ENCODE results near the gene CASP8AP2. TPM values are rescaled to one million over a fixed set of nuclear protein-coding genes. Genes with fewer than 3 reads are reported as not detected.

Gene CASP8AP2
- total and polyA plus RNA-seq, 2 experiments from 2014 or later = 8.9 to 21.6 TPM

DNA sequence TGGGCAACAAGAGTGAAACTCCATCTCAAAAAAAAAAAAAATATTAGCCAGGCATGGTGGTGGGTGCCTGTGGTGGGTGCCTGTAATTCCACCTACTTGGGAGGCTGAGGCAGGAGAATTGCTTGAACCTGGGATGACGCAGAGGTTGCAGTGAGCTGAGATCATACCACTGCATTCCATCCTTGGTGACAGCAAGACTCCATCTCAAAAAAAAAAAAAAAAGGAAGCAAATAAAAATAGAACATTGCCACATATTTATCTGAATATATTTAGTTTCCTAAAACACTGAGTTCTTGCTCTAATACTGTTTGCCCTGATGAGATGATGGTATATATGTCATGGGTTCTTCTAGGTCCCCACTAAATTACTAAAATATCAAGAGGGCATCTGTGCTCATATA is 28.4 kb downstream of the CASP8AP2 start:
- no peaks in the 10 kb centered on the region for H3K9me3 ChIP-seq (ENCODE audit: low read depth)
- no peak overlapping the region for H3K4me3 ChIP-seq
- peaks cover 56% of the 10 kb centered on the region for H3K36me3 ChIP-seq
- DNase-seq (ENCODE audit: low read depth in 1 of 2, low spot score in 1 of 2) = no peak
- no peak overlapping the region for H3K27ac ChIP-seq
- H3K4me1 ChIP-seq (ENCODE audit: low read depth) = no peaks in the 10 kb centered on the region
- TF ChIP-seq, protein P1, sequence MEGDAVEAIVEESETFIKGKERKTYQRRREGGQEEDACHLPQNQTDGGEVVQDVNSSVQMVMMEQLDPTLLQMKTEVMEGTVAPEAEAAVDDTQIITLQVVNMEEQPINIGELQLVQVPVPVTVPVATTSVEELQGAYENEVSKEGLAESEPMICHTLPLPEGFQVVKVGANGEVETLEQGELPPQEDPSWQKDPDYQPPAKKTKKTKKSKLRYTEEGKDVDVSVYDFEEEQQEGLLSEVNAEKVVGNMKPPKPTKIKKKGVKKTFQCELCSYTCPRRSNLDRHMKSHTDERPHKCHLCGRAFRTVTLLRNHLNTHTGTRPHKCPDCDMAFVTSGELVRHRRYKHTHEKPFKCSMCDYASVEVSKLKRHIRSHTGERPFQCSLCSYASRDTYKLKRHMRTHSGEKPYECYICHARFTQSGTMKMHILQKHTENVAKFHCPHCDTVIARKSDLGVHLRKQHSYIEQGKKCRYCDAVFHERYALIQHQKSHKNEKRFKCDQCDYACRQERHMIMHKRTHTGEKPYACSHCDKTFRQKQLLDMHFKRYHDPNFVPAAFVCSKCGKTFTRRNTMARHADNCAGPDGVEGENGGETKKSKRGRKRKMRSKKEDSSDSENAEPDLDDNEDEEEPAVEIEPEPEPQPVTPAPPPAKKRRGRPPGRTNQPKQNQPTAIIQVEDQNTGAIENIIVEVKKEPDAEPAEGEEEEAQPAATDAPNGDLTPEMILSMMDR (IDR thresholded peaks at IDR 0.05; ENCODE audit: low read depth, low read length) = no peak
- H3K27me3 ChIP-seq = no peaks in the 10 kb centered on the region

DNA sequence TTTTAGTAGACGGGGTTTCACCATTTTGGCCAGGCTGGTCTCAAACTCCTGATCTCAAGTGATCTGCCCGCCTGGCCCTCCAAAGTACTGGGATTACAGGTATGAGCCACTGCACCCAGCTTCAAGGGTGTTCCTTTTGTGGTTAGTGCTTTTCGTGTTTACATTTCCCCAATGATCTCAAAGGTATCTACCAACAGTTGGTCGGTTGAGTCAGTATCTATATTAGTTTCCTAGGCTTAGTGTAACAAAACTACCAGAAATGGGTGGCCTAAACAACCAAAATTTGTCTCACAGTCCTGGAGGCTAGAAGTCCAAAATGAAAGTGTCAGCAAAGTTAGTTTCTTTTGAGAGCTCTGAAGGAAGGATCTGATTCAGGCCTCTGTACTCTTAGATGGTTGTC is 30.1 kb downstream of the CASP8AP2 start:
- no peaks in the 10 kb centered on the region for H3K9me3 ChIP-seq (ENCODE audit: low read depth)
- H3K4me1 ChIP-seq (ENCODE audit: low read depth) = no peaks in the 10 kb centered on the region
- TF ChIP-seq, protein P1 (IDR thresholded peaks at IDR 0.05; ENCODE audit: low read depth, low read length) = no peak
- H3K4me3 ChIP-seq = no peak overlapping the region
- no peak for DNase-seq (ENCODE audit: low read depth in 1 of 2, low spot score in 1 of 2)
- no peak overlapping the region for H3K27ac ChIP-seq
- H3K36me3 ChIP-seq = peaks cover 57% of the 10 kb centered on the region
- H3K27me3 ChIP-seq = no peaks in the 10 kb centered on the region

DNA sequence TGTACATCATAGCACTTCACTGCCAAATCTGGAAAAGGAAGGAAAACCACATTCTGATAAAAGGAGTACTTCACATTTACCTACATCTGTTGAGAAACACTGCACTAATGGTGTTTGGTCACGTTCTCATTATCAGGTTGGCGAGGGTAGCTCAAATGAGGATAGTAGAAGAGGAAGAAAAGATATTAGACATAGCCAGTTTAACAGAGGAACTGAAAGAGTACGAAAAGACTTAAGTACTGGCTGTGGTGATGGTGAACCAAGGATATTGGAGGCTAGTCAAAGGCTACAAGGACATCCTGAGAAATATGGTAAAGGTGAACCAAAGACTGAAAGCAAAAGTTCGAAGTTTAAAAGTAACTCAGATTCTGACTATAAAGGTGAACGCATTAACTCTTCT is 32.6 kb downstream of the CASP8AP2 start:
- no peaks in the 10 kb centered on the region for H3K9me3 ChIP-seq (ENCODE audit: low read depth)
- H3K36me3 ChIP-seq = peaks cover 57% of the 10 kb centered on the region
- no peak overlapping the region for H3K27ac ChIP-seq
- H3K4me3 ChIP-seq = no peak overlapping the region
- TF ChIP-seq, protein P1 (IDR thresholded peaks at IDR 0.05; ENCODE audit: low read depth, low read length) = no peak
- DNase-seq (ENCODE audit: low read depth in 1 of 2, low spot score in 1 of 2) = no peak
- H3K4me1 ChIP-seq (ENCODE audit: low read depth) = no peaks in the 10 kb centered on the region
- no peaks in the 10 kb centered on the region for H3K27me3 ChIP-seq

DNA sequence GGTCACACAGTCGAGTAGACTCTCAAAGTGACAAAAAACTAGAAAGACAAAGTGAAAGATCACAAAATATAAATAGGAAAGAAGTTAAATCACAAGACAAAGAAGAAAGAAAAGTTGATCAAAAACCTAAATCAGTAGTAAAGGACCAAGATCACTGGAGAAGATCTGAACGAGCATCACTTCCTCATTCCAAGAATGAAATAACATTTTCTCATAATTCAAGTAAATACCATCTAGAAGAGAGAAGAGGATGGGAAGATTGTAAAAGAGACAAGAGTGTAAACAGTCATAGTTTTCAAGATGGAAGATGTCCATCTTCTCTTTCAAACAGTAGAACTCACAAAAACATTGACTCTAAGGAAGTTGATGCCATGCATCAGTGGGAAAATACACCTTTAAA is 33.0 kb downstream of the CASP8AP2 start:
- Histone ChIP-seq H3K9me3 (ENCODE audit: low read depth) (no peaks in the 10 kb centered on the region), H3K27me3 (no peaks in the 10 kb centered on the region), H3K36me3 (peaks cover 57% of the 10 kb centered on the region), H3K4me3 (no peak overlapping the region), H3K27ac (no peak overlapping the region), H3K4me1 (ENCODE audit: low read depth) (no peaks in the 10 kb centered on the region)
- TF ChIP-seq, protein P1 (IDR thresholded peaks at IDR 0.05; ENCODE audit: low read depth, low read length) = no peak
- no peak for DNase-seq (ENCODE audit: low read depth in 1 of 2, low spot score in 1 of 2)

DNA sequence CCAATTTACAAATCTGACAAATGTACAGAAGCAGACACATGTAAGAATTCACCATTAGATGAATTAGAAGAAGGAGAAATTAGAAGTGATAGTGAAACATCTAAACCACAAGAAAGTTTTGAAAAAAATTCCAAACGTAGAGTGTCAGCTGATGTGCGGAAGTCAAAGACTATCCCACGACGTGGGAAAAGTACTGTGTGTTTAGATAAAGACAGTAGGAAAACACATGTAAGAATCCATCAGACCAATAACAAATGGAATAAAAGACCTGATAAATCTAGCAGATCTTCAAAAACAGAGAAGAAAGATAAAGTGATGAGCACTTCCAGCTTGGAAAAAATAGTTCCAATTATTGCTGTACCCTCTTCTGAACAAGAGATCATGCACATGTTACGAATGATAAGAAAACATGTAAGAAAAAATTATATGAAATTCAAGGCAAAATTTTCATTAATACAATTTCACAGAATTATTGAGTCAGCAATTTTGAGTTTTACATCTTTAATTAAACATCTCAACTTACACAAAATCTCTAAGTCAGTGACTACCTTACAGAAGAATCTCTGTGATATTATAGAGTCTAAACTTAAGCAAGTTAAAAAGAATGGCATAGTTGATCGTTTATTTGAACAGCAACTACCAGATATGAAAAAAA is 36.5 kb downstream of the CASP8AP2 start:
- TF ChIP-seq, protein P1 (IDR thresholded peaks at IDR 0.05; ENCODE audit: low read depth, low read length) = no peak
- peaks cover 45% of the 10 kb centered on the region for H3K36me3 ChIP-seq
- no peak overlapping the region for H3K27ac ChIP-seq
- H3K4me1 ChIP-seq (ENCODE audit: low read depth) = no peaks in the 10 kb centered on the region
- DNase-seq (ENCODE audit: low read depth in 1 of 2, low spot score in 1 of 2) = no peak
- H3K27me3 ChIP-seq = no peaks in the 10 kb centered on the region
- no peaks in the 10 kb centered on the region for H3K9me3 ChIP-seq (ENCODE audit: low read depth)
- no peak overlapping the region for H3K4me3 ChIP-seq
